NCI-H2107 treated with DMSO at 0.1 percent for 48 hours (cell line): Measurements from ENCODE around the gene B4GALT5.

Experiments
- DNase-seq: peaks from one replicate; lab custom pipeline; 2025; ENCODE audit not compliant: unreplicated experiment; lab: John Stamatoyannopoulos, UW

Gene B4GALT5

GRCh38 chr20:49659056-49659455 is 54.6 kb downstream of the B4GALT5 start:
- peak; percentile 84 for DNase-seq

DNA sequence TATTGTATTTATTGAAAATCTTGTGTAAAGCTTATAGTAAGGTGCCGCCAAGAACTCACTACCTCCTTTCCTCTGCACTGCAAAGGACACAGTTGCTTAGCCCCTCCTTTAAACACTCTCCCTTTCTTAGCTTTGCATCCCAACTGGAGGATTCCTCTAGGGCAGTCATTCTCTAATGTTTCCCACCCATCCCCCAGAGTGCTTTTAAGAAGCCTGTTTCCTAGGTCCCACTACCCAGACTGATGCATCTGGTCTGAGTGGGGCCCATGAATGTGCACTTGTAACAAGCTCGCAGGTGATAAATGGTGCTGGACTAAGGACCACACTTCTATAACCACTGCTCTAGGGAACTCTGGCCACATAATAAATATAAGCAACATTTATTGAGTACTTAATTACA is 55.2 kb downstream of the B4GALT5 start:
- no peak for DNase-seq

- DNase-seq = no peak
These were observed 56.4 kb downstream of the B4GALT5 start for GRCh38 chr20:49657118-49657901.

DNA sequence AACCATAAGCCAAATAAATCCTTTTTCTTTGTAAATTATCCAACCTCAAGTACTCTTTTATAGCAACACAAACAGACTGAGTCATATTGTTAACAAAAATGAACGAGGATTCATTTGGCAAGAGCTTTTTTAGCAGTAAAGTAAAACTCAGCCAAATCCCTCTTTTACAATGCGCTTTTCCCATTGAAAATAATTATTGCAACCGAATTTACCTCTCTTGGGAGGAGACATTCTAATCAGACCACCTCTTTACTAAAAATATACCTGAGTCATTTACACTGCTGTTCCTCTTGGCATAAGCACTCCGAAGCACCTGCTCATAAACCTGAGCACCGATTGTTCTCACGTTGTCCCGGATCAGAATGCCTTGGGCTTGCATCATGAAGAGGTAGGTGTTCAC is 57.4 kb downstream of the B4GALT5 start:
- peak; percentile 95 for DNase-seq

GRCh38 chr20:49653925-49654434 is 59.7 kb downstream of the B4GALT5 start:
- no peak for DNase-seq

- DNase-seq = no peak
These were observed 64.0 kb downstream of the B4GALT5 start for GRCh38 chr20:49649672-49650071.

GRCh38 chr20:49647550-49647949 is 66.1 kb downstream of the B4GALT5 start:
- DNase-seq = no peak

GRCh38 chr20:49646528-49646927 is 67.2 kb downstream of the B4GALT5 start:
- no peak for DNase-seq

DNA sequence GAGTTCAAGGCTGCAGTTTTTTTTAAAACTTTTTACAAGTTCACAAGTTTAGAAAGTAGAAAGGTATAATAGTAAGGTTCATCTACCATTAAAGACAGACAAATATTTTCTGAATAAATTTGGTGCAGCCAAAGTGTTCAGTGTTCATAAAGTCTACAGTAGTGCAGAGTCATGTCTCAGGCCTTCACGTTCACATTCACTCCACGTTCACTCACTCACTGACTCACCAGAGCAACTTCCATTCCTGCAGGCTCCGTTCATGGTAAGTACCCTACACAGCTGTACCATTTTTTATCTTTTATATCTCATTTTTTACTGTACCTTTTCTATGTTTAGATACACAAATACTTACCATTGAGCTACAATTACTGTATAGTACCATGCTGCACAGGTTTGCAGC is 67.6 kb downstream of the B4GALT5 start:
- no peak for DNase-seq

- DNase-seq = no peak
These were observed 68.6 kb downstream of the B4GALT5 start for GRCh38 chr20:49644980-49645565.

- DNase-seq = no peak
These were observed 70.9 kb downstream of the B4GALT5 start for GRCh38 chr20:49642816-49643215.

DNA sequence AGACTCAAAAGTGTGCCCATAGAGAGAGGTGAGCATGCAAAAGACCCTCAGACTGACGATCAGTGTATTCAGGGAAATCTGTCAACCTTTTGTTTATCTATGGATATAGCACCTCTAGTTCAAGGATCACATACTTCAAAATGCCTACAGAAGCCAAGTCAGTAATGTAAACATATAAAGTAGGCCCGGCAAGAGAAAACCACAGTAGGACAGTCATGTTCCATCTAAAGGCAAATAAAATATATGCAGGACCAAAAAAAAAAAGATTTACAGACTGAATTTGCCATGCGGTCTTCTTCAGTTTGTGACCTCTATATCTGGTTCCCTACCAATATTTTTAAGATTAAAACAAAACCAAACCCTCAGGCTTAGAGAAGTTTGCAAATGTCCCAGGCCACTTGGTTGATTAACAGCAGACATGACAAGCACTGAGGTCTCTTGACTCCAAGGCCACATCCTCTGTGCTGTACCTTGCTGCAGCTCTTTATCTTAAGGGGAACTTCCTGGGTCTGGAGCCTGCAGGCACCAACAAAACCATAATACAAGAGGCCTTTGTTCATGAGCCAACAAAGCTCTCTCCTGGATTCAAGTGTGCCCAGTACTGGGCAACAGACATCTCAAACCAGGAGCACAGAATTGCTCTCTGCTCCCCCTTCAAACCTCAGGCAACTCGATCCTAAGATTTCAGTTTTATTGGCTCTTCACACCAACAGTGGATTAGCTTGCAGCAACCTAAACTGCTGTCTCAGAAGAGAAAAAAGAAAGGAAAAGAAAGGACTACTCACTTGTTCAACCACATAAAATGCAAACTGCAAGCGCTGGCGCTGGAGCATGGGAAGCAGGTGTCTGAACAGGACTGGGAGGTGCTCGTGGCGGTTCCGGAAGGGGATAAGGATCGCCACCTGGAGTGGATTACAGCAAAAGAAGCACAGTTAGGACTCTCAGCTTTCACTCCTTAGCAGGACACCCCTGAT is 71.7 kb downstream of the B4GALT5 start:
- peak; percentile 94 for DNase-seq

DNA sequence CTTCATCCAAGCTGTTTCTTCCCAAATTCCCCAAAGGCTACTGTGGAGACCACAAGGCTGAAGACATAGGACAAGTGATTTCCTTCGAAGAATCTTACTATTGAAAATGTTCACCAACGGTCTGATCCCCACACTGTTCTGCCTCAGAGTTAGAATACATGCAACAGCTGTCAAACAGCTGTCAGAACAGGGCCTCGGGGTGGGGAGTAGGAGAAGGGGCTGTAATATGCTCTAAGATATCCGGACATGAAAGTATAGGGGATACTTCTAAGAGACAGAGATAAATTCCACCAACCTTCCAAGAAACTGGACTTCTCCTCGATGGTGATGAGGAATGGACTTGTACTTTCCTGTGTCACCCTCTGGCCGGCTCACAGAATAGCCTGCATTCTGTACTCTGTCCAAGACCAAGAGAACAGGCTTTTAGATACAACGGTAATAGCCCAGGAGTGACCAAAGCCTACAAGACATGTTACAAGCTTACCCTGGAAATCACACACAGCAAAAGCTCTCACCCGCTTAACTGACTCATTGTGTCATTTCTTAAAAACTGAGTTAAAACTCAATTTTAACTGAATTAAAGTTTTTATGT is 76.5 kb downstream of the B4GALT5 start:
- no peak for DNase-seq

DNA sequence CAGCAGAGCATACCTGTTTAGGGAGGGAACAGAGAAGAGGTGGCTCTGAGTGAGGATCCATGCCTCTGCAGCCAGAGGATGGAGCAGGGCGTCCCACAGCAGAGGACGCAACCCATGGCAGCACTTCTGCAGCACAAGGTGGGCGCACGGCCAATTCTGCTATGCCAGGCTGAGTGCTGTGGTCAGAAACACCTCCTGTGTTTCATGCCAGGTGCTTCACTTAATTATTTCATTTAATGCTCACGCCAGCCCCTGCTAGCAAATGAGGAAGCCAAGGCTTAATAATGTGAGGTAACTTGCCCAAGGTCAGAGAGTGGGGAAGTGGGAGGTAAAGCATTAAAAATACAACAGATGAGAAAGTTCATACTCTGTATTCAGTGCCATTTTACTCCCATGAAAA is 77.2 kb downstream of the B4GALT5 start:
- peak; percentile 98 for DNase-seq

DNA sequence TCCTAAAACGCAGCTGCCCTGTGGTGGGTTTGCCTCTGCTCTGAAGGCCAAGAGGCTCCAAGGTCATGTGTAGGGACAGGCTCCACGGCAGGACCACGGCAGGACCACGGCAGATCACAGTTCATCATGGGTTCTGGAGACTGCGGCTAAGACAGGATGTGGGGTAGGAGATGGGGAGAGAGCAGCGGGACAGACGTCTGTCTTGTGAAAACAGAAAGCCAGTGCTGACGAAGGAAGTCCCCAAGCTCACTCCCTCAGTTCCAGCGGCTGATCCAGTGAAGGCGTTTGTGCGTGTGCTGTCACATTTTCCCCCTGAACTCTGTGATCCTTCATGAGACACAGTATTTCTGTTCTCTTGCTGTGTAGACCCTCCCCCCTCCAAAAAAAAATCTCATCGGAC is 77.8 kb downstream of the B4GALT5 start:
- no peak for DNase-seq

DNA sequence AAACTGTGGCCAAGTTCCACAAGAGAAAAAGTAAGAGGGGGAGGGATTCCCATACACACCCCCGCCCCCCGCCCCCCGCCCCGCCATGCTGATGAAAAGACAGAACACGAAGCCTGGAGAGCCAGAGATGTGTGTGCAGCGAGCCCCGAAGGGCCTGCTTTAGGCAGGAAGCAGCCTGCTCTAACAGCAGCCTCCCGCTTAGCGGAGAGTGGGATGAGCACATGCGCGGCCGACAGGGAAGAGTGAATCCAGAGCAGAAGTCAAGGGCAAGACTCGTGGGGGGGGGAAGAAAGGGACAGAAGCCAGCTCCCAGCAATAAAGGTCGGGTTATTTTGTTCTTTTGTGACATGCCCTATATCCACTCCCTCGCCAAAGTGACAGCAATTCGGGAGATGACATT is 78.5 kb downstream of the B4GALT5 start:
- peak; percentile 85 for DNase-seq

DNA sequence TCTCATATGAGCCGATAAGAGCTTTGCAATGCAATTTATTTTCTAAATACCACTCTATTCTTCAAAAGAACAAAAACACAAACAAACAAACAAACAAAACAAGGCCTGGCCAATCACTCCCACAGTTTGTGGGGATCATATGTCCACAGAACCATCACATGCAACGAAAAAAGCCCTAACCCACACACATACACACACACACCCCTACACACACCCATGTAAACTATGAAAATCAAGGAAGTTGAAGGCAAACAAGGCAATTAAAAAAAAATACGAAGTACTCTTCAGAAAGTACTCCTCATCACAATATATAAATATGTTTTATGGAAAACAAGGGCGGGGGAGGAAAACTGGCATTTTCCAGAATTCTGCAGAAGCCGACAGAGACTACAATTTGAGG is 79.6 kb downstream of the B4GALT5 start:
- no peak for DNase-seq

DNA sequence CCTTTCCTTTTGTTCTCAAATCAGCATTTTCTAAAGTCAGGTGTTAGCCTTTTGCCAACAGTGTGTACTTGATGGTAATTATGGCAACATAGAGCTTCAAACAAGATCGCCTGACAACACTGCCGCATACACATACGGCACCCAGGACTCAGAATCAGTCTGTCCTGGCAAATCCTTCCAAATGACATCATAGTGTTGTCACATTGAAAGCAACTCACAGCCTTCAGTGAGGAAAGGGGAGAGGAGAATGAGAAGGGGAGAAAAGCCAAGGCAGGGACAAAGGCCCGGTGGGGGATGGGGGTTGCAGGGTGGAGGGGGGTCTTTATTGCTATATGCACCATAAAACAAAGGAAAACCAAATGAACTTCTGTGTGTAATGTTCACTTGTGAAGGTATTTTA is 80.0 kb downstream of the B4GALT5 start:
- no peak for DNase-seq

DNA sequence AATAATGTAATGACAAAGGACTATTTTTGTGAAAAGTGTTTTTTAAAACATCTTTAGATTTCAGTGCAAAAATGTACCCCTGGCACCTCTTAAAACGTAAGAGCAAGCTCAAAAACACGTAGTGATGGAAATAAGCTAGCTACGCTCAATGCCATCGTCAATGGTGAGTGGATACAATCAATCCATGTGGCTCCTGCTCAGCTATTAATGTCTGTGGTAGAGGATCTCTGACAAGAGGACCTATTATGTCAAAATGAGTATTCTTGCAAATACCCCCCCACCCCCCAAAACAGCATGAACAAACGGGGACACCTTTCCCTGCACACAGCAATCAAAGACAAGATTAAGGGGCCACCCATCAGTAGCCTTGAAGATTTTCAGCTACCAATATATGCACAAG is 80.7 kb downstream of the B4GALT5 start:
- DNase-seq = no peak

GRCh38 chr20:49631856-49632418 is 81.7 kb downstream of the B4GALT5 start:
- no peak for DNase-seq
